GM19467 (cell line): Measurements from ENCODE around the gene UBALD1.

ENCODE experiments used
- ATAC-seq: cut with Tn5 transposase; IDR thresholded peaks from one replicate; pipeline ENCODE4 v1.9.1; 2021; ENCODE audit warnings: mild to moderate bottlenecking, moderate library complexity; ENCODE audit not compliant: unreplicated experiment

Gene UBALD1

GRCh38 chr16:4646773-4647643 is 32.3 kb upstream of the UBALD1 start:
- no peak for ATAC-seq

DNA sequence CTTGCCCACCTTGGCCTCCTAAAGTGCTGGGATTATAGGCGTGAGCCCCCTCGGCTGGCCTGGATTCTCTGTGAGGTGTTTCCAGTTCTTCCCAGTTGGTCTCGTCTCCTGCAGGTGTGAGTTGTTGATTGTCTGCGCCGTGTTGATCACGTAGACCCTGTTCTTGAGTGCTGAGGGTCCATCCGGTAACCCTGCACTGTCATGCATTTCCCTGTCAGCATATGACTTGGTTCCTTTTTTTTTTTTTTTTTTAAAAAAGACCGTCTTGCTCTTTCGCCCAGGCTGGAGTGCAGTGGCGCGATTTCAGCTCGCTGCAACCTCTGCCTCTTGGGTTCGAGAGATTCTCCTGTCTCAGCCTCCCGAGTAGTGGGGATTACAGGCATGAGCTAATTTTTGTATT is 27.2 kb upstream of the UBALD1 start:
- ATAC-seq: no peak

GRCh38 chr16:4641306-4641687 is 26.6 kb upstream of the UBALD1 start:
- no peak for ATAC-seq

GRCh38 chr16:4640572-4641305 is 26.1 kb upstream of the UBALD1 start:
- no peak for ATAC-seq

DNA sequence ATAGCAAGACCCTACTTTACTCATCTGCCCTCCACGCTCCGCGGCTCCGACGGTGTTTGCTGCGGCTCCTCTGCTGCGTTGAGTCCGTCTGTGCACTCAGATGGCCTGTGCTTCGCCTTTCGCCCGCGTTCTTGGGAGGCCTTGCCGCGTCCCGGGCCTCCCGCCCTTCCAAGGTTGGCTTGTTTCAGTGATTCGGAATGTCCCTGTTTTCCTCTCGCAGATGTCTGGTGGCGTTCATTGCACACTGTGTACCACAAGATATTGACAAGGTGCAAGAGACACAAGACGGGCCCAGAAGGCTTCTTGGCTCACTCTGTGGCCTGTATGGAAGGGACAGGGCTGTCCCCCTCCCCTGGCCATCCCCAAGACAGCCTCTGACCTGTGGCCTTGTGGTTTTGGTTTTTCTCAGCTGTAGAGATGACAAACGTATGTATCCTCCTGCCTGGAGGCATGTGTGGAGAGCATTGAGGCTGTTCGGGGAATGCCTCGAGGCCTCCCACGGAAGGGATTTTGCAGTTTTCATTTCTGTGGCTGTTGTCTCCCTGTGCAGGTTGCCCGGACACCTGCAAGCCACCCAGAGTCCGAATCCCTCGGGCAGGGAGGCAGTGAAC is 25.3 kb upstream of the UBALD1 start:
- ATAC-seq: no peak

DNA sequence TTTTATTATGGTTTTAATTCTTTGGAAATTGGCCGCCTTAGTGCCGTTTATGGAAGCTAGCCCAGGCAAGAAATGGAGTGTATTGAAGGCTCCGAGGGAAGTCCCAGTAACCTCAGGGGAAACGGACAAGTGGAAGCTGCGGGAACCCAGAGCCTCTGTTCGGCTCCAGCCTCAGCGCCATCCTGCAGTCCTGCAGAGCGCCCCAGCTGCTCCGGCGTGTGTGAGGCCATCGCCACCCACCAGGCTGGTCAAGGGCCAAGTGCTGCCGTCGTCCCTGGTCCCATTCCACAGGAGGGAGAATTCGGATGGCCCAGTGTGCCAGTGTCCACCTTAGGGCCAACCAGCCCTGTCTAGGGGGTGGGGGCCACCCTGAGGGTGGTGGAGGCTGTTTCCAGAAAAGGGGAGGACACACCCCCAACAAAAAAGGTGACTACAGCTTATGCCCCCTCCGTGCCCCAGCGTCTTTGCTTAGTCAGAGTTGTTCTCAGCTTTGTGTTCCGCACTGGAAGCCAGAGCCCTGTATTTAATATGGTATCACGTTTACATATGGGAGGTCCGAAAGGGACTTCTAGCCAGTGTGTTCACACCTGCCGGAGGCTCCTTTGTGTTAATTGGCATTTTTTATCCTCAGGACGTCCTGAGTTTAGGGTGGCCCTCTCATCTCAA is 22.9 kb upstream of the UBALD1 start:
- no peak for ATAC-seq

DNA sequence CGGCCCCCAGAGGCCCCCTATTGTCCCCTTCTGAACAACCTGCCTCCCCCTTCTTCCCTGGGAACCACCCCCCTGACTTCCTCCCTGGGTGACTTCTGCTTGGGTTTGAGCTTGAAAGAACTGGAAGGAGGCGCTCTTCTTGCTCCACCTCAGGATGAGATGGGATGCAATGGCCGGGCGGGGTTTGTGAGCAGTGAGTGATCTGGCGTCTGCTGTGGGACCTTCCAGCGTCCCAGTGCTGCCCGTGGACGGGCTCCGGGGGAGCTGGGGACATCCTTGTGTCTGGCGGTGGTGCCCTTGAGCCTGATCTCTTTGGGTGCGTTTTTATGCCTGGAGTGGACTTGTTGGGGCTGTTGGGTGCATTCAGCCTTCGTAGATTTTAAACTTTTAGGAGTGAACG is 21.5 kb upstream of the UBALD1 start:
- no peak for ATAC-seq

DNA sequence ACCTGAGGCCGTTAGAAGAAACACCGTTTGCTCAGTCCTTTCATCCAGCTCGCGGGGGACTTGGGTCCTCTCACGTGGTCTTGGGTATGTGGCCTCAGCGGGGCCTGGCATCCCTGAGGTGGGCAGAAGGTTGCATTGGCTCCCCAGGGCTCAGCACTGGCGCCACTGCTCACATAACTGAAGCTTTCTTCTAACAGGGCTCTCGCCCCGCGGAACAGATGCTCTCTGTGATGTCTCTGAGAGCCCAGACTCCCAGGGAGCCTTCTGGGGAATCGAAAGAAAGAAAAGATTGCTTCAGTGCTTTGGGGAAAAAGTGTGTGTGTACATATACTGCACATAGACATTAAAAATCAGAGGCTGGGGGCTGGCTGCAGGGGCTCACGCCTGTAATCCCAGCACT is 20.1 kb upstream of the UBALD1 start:
- no peak for ATAC-seq

DNA sequence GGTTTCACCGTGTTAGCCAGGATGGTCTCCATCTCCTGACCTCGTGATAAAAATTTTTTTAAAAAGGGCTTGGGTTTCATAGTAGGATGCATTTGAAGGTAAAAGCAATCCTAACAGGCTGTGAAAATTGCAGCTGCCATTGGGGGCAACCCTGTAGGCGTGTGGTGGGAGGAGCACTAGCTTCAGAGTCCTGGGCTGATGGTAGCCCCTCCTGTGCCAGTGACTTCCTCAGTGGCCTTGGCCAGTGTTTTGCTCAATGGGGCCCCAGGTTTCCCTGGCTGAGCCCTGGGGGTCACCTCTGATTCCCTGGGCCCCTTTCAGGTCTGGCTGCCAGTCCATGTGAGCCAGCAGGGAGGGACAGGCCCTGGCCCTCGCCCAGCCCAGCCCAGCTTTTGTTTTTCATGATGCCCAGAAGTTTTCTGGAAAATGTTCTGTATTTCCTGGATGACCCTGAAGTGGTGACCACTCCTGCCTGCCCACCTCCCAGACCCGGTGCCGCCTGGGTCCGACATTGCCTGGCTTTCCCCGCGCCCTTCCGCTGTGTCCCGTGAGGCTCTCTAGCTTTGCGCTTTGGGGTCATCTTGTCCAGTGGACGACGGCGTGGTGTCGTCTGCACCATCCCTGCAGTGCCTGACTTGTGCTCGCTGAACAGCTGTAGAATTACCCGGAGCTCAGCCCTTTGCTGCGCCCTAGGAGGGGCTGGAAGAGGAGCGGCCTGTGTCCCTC is 19.4 kb upstream of the UBALD1 start:
- ATAC-seq: no peak

GRCh38 chr16:4631444-4631843 is 16.8 kb upstream of the UBALD1 start:
- no peak for ATAC-seq

- no peak for ATAC-seq
Measured at GRCh38 chr16:4628283-4628682, 13.6 kb upstream of the UBALD1 start.

- ATAC-seq: no peak
Measured at GRCh38 chr16:4626396-4626795, 11.7 kb upstream of the UBALD1 start.

GRCh38 chr16:4625560-4626159 is 11.0 kb upstream of the UBALD1 start:
- ATAC-seq: no peak

DNA sequence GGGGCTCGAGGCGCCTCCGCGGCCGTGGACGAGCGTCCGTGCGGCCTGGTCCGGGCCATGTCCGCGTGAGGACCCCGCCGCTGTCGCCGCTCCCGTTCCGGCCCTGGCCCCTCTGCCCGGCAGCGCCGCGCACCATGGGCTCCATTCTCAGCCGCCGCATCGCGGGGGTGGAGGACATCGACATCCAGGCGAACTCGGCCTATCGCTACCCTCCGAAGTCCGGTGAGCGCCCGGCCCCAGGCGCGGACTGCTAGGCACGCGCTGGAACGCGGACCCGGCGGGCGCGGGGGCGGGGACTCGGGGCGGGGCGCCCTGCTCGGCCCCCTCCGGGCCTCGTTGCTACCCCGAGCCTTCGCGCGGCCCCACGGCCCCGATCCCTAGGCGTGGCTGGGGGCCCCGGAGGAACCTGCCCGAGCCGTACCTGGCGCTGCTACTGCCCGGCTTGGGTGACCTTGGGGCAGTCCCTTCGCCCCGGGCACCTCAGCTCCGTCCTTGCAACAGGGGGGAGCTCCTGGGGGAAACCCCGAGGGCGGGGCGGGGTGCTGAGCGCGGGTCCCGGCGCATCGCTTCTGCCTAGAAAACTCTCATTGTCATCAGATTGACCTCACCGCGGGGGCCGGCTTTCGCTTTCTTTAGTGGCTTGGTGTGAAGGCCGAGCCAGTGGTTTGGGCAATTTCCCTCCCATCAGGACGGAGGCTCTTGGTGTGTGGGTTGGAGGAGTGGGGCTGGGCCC is 10.3 kb upstream of the UBALD1 start:
- ATAC-seq: peak; percentile 47

DNA sequence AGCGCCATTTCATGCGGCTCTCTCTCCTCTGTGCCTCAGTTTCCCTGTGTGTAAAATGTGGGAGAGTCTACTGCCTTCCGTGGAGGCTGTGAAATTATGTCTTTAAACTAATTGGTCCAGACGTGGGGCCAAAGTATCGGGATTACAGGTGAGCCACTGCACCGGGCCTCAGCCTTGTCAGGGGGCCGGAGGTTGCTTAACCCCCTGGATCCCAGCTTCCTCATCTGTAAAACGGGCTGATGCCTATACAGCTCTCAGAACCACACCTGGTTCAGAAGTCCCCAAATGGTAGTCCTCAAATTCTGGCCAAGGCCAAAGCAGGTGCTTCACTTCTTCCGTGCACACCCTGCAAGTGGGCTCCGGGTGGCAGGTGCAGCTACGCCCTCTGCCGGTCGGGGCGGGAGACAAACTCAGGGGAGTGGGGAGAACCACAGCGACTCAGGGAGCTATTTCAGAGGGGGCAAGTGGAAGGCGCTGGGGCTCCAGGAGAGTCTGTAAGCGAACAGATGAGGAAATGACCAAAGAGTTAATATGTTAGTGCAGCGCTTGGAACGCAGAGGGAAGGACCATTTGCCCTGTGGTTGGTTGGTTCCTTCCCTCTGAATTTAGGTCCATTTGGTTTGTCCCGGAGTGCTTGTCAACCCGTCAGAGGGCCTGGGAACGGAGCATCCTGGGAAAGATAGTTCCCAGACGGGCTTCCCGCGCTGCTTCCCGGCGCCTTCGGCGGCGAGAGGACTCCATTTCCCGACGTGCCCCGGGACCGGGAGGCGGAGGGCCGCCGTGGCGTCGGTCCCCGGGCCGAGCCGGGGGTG is 9.5 kb upstream of the UBALD1 start, which contains the start of gene MGRN1:
Gene MGRN1, plus strand, starts transcription at position 812 of the 812 bp plus-strand sequence. CDS start 135 bp downstream, outside the sequence.
- peak; percentile 70 for ATAC-seq

DNA sequence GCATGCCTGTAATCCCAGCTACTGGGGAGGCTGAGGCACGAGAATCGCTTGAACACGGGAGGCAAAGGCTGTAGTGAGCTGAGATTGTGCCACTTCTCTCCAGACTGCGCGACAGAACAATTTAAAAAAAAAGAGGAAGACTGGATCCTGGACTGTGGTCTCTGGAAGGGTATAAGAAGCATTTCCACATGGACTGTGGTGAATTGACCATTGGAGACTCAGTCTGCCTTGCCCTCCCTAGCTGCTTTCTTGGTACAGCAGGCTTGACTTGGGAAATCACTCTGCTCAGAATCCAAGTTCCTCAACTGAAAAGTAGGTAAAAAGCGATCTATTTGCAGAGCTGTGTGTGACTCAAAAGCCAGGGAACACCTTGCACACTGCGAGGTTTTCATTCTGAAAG is 8.9 kb upstream of the UBALD1 start:
- ATAC-seq: no peak

DNA sequence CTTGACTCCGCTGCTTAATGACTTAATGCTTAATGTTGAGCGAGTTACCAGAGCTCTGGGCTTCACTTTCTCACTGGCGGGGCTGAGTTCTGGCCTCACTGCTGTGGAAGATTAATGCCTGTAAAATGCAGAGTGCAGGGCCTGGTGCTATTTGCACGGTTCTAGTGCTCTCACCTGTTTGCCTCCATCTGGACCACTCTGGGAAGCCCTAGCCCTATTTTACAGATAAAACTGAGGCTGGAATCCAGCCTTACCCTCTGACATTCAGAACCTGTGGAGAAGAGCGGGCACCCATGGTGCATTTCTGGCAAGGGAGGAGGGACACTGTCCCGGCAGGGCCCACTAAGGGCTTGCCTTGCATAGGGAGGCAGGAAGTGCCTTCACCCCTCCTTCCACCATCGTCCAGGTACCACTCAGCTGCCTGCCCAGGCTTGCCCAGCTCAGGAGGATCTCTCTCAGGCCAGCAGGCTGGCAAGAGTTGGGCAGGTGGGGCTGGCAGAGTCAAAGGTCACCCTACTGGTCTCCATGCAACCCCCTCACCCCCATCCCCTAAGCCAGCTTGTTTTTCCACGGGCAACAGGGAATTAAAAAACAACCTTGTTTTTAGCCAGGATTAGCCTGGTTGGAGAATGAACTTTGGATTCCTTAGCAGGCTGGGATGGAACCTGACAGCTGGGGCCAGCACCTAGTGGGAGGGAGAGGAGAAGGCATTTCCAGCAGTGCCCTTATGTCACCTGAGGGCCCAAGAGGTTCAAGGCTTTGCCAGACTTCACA is 4.1 kb upstream of the UBALD1 start:
- ATAC-seq: no peak

DNA sequence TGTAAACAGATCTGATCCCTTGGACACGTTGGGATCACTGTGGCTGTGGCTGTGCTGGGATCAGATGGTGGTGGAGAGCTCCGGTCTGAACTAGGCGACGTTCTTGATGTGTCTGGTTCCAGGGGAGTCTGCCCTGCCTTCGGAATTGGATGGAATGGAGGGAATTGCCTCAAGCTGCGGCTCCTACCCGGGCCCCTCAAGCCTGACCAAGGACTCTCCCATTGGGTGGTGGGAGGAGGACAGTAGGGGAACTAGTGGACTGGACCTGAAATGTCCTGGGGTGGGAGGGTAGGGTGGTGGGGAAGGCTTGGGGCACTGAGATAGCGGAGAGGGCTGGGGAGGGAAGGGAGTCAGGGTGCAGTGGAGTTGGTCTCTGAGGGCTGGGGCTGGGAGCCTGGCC is 3.2 kb upstream of the UBALD1 start:
- no peak for ATAC-seq
